Bronchial epithelial cell (primary cell): ENCODE results near the gene CPSF4L. TPM values are rescaled to one million over a fixed set of nuclear protein-coding genes. Genes with fewer than 3 reads are reported as not detected.

Experiments
- DNase-seq: peaks from one replicate; pipeline ENCODE4 v3.0.0-alpha.2; 2010; ENCODE audit warnings: low read depth
- FAIRE-seq: peaks from 2 replicates; lab custom pipeline; 2011; peaks lifted over from hg19 to GRCh38; lab: Jason Lieb, UNC
- H3K27me3 ChIP-seq: 2 replicates; pipeline ENCODE4 v1.5.1; 2011; ENCODE audit warnings: low read length; ENCODE audit not compliant: control insufficient read depth, insufficient read depth
- H3K36me3 ChIP-seq: 2 replicates; pipeline ENCODE4 v1.5.1; 2011; ENCODE audit warnings: low read length; ENCODE audit not compliant: control insufficient read depth, insufficient read depth
- H3K4me3 ChIP-seq: 2 replicates; pipeline ENCODE4 v1.5.1; 2011; ENCODE audit warnings: mild to moderate bottlenecking, low read depth, low read length, control low read depth
- CTCF ChIP-seq: IDR thresholded peaks from 2 replicates; pipeline ENCODE4 v1.5.1; 2011; ENCODE audit warnings: mild to moderate bottlenecking, moderate library complexity, low read length, control low read depth, inconsistent platforms; ENCODE audit not compliant: insufficient read depth, severe bottlenecking
- total RNA-seq: library from RNA; depleted of rRNA; stranded (reverse); fragments of >200 nt; gene quantifications from 2 replicates; pipeline ENCODE4 v1.2.1, GENCODE V29; 2014

CPSF4L gene
- total RNA-seq, 1 donor from 2014 or later: not detected

- no peak for TF ChIP-seq CTCF
- no peak for DNase-seq
- no peak for FAIRE-seq
- Histone ChIP-seq H3K36me3 (peaks cover 8% of the 10 kb centered on the region), H3K27me3 (no peaks in the 10 kb centered on the region), H3K4me3 (no peak overlapping the region)
Observed at GRCh38 chr17:73214008-73214407, 47.7 kb downstream of the CPSF4L start.

GRCh38 chr17:73211745-73212144 lies 49.9 kb downstream of the CPSF4L start:
- Histone ChIP-seq H3K36me3 (peaks cover 10% of the 10 kb centered on the region), H3K4me3 (no peak overlapping the region), H3K27me3 (no peaks in the 10 kb centered on the region)
- FAIRE-seq (no peak), DNase-seq (no peak)
- no peak for TF ChIP-seq CTCF

- FAIRE-seq: no peak
- Histone ChIP-seq H3K36me3 (peaks cover 14% of the 10 kb centered on the region), H3K4me3 (no peak overlapping the region), H3K27me3 (no peaks in the 10 kb centered on the region)
- peak; percentile 17 for TF ChIP-seq CTCF
- no peak for DNase-seq
Observed at GRCh38 chr17:73210002-73210678, 51.5 kb downstream of the CPSF4L start.

DNA sequence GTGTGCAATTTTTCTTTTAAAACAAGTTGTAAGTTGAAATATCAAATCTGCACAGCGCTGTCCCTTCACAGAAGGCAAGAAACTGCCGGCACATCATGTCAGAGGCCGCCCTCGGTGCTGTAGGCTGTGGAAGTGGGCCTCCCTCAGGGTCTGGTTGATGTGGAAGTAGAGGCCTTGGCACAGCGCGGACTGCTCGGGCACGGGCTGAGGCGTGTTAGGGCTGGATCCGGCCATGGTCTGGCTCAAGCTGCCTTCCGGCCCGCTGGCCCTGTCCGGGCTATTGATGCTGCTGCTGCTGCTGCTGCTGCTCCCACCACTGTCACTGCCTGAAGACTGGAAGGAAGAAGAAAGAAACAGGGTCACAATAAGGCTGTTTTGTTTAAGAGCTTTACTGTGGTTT lies 52.2 kb downstream of the CPSF4L start:
- H3K36me3 ChIP-seq: peaks cover 14% of the 10 kb centered on the region
- FAIRE-seq: no peak
- H3K4me3 ChIP-seq: no peak overlapping the region
- no peak for DNase-seq
- no peak for TF ChIP-seq CTCF
- no peaks in the 10 kb centered on the region for H3K27me3 ChIP-seq

GRCh38 chr17:73208139-73208827 lies 53.4 kb downstream of the CPSF4L start:
- H3K36me3 ChIP-seq: peaks cover 16% of the 10 kb centered on the region
- H3K27me3 ChIP-seq: no peaks in the 10 kb centered on the region
- no peak overlapping the region for H3K4me3 ChIP-seq
- FAIRE-seq (no peak), DNase-seq (no peak)
- TF ChIP-seq CTCF: no peak
